NB4 (cell line): ENCODE data around the gene FANCI.
"Not testable (repeated sequence)": the region's sequence is repeated elsewhere in the genome, so short reads cannot be mapped to it uniquely, and the experiment has no call there.

ENCODE experiments used
- DNase-seq: peaks from one replicate; pipeline ENCODE4 v3.0.0; 2010; ENCODE audit warnings: low read depth
- H3K4me3 ChIP-seq: one replicate; pipeline ENCODE4 v1.5.1; 2011; ENCODE audit warnings: mild to moderate bottlenecking, low read depth, low read length, moderate library complexity
- MYC ChIP-seq: IDR thresholded peaks from 2 replicates; pipeline ENCODE4 v1.6.1; 2011; ENCODE audit warnings: low read depth, low read length
- POLR2A ChIP-seq: IDR thresholded peaks from 2 replicates; pipeline ENCODE4 v1.6.1; 2011; ENCODE audit warnings: mild to moderate bottlenecking; ENCODE audit not compliant: insufficient read length; ENCODE audit errors: extremely low read depth
- TF ChIP-seq, protein P1 (sequence below): IDR thresholded peaks from 2 replicates; pipeline ENCODE4 v1.6.1; 2011; ENCODE audit warnings: low read depth, low read length
- TF ChIP-seq, protein P2 (sequence below): IDR thresholded peaks from one replicate; pipeline ENCODE4 v1.5.1; 2012; ENCODE audit warnings: low read depth, low read length

FANCI gene

DNA sequence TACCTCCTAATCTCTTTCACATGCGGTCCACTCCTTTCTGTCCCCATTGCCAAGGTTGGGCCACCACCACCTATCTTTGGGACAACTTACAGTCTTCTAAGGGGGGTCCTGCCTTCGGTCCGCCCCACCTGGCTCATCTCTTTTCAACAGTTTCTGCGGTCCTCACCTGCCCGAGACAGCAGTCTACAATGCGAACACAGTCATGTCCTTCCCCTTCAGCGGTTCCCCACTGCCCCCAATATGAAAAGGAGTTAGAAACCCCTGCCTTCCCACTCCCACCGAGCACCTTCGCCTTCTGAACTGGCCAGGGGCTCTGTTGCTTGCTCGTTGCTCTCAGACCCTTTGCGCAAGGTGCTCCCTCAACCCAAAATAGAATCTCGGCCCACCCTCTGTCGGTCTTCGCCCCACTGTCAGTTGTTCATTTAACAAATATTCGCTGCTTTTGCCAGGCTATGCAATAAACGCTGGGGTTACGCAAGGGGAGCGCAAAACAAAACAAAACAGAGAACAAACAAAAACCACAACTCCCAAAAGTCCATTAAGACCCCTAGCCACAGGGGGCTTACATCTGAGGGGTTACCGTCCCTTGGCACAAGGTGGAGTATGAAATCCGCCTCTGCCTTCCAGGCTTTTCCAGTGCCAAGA, 611 bp upstream of the FANCI start:
- peak overlapping the region; percentile 97 for H3K4me3 ChIP-seq
- DNase-seq = no peak
- TF ChIP-seq, protein P1, sequence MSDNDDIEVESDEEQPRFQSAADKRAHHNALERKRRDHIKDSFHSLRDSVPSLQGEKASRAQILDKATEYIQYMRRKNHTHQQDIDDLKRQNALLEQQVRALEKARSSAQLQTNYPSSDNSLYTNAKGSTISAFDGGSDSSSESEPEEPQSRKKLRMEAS = no peak
- no peak for TF ChIP-seq MYC
- TF ChIP-seq, protein P2, sequence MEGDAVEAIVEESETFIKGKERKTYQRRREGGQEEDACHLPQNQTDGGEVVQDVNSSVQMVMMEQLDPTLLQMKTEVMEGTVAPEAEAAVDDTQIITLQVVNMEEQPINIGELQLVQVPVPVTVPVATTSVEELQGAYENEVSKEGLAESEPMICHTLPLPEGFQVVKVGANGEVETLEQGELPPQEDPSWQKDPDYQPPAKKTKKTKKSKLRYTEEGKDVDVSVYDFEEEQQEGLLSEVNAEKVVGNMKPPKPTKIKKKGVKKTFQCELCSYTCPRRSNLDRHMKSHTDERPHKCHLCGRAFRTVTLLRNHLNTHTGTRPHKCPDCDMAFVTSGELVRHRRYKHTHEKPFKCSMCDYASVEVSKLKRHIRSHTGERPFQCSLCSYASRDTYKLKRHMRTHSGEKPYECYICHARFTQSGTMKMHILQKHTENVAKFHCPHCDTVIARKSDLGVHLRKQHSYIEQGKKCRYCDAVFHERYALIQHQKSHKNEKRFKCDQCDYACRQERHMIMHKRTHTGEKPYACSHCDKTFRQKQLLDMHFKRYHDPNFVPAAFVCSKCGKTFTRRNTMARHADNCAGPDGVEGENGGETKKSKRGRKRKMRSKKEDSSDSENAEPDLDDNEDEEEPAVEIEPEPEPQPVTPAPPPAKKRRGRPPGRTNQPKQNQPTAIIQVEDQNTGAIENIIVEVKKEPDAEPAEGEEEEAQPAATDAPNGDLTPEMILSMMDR = no peak

DNA sequence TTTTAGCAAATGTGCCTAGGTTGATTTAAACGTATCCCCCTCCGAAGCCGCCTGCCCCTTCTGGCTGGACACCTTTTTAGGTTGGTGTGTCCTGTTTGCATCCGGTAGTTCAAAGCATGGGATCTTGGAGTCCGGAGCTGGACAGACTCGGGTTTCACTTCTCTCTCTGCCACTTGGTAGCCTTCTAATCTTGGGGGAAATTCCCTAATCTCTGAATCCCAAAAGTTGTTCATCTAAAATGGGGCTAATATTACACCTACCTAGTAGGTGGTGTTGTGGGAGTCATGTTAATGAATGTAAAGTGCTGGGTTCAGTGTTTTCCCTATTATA, 760 bp downstream of the FANCI start:
- TF ChIP-seq, protein P1 = no peak
- TF ChIP-seq MYC (no peak), POLR2A (no peak)
- TF ChIP-seq, protein P2 = no peak
- DNase-seq = no peak
- peak overlapping the region; percentile 97 for H3K4me3 ChIP-seq

GRCh38 chr15:89247446-89247845, 3.7 kb downstream of the FANCI start:
- no peak for DNase-seq
- no peak overlapping the region for H3K4me3 ChIP-seq
- TF ChIP-seq POLR2A (no peak), MYC (no peak)
- TF ChIP-seq, protein P2 = no peak
- TF ChIP-seq, protein P1 = no peak

DNA sequence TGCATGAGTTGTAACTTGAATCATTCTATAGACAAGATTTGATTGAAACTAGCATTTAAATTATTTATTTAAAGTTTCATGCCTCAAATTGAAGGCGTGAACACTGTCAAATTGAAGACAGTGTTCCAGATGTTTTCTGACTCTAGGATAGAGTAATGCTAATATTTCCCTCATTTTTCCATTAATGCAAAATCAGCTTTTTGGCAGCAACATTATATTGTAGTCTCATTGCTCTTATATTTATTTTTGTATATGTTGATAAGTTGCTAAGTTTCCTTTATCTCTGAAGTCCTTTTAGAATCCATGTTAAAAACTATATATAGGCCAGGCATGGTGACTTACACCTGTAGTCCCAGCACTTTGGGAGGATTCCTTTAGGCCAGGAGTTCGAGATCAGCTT, 4.8 kb downstream of the FANCI start:
- no peak for DNase-seq
- TF ChIP-seq, protein P2 = no peak
- no peak for TF ChIP-seq MYC
- H3K4me3 ChIP-seq = no peak overlapping the region

DNA sequence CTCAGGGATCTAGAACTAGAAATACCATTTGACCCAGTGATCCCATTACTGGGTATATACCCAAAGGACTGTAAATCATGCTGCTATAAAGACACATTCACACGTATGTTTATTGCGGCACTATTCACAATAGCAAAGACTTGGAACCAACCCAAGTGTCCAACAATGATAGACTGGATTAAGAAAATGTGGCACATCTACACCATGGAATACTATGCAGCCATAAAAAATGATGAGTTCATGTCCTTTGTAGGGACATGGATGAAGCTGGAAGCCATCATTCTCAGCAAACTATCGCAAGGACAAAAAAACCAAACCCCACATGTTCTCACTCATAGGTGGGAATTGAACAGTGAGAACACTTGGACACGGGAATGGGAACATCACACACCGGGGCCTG, 6.4 kb downstream of the FANCI start:
- not testable (repeated sequence) for H3K4me3 ChIP-seq, DNase-seq

- not testable (repeated sequence) for DNase-seq, H3K4me3 ChIP-seq
Observed at GRCh38 chr15:89277281-89277680, 33.5 kb downstream of the FANCI start.

DNA sequence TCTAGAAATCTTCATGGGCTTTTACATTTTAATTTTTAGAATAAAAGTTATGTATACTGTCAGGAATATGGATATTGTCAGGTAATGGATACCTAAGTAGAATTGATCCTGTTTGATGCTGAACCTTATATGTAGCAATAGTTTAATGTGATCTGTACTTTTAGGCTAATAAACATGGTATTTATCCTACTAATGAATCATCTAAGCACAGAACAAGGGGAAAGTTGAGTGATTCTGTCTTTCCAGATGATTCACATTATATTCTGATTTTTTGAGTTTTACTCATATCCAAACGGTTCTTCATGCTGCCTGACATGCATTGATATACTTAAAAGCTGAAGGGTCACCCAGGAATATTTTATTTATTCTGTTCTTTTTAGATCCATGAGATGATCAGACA, 34.5 kb downstream of the FANCI start:
- no peak for DNase-seq
- H3K4me3 ChIP-seq = no peak overlapping the region
- TF ChIP-seq MYC (no peak), POLR2A (no peak)
- TF ChIP-seq, protein P2 = no peak
- TF ChIP-seq, protein P1 = no peak
